Measurements from ENCODE around the gene NT5C.
"Not testable (repeated sequence)": the region's sequence is repeated elsewhere in the genome, so short reads cannot be mapped to it uniquely, and the experiment has no call there.

NT5C gene

GRCh38 chr17:75138519-75138918 lies 7.0 kb upstream of the NT5C start:
- Histone ChIP-seq H3K9ac (ENCODE audit: low read depth, low read length) (no peak overlapping the region), H3K9me3 (ENCODE audit: control insufficient read depth, insufficient read depth, low read length) (no peaks in the 10 kb centered on the region), H3K4me1 (ENCODE audit: control insufficient read depth, insufficient read depth, low read length) (peaks cover 5% of the 10 kb centered on the region), H3K27me3 (ENCODE audit: control insufficient read depth, insufficient read depth, low read length) (no peaks in the 10 kb centered on the region), H3K4me3 (ENCODE audit: low read depth, low read length) (no peak overlapping the region), H3K36me3 (ENCODE audit: control insufficient read depth, insufficient read depth, low read length) (peaks cover 34% of the 10 kb centered on the region)

- not testable (repeated sequence) for H3K9me3 ChIP-seq (ENCODE audit: control insufficient read depth, insufficient read depth, low read length); H3K4me3 ChIP-seq (ENCODE audit: low read depth, low read length); H3K4me1 ChIP-seq (ENCODE audit: control insufficient read depth, insufficient read depth, low read length); H3K9ac ChIP-seq (ENCODE audit: low read depth, low read length); H3K27me3 ChIP-seq (ENCODE audit: control insufficient read depth, insufficient read depth, low read length)
- H3K36me3 ChIP-seq (ENCODE audit: control insufficient read depth, insufficient read depth, low read length), result peaks cover 29% of the 10 kb centered on the region
These were observed 6.2 kb upstream of the NT5C start for GRCh38 chr17:75137762-75138161.

GRCh38 chr17:75135946-75136345 lies 4.4 kb upstream of the NT5C start:
- no peaks in the 10 kb centered on the region for H3K27me3 ChIP-seq (ENCODE audit: control insufficient read depth, insufficient read depth, low read length)
- H3K4me1 ChIP-seq (ENCODE audit: control insufficient read depth, insufficient read depth, low read length), result no peaks in the 10 kb centered on the region
- H3K9me3 ChIP-seq (ENCODE audit: control insufficient read depth, insufficient read depth, low read length), result no peaks in the 10 kb centered on the region
- no peak overlapping the region for H3K9ac ChIP-seq (ENCODE audit: low read depth, low read length)
- no peak overlapping the region for H3K4me3 ChIP-seq (ENCODE audit: low read depth, low read length)
- H3K36me3 ChIP-seq (ENCODE audit: control insufficient read depth, insufficient read depth, low read length), result peaks cover 23% of the 10 kb centered on the region

- no peak overlapping the region for H3K9ac ChIP-seq (ENCODE audit: low read depth, low read length)
- no peaks in the 10 kb centered on the region for H3K9me3 ChIP-seq (ENCODE audit: control insufficient read depth, insufficient read depth, low read length)
- H3K4me3 ChIP-seq (ENCODE audit: low read depth, low read length), result no peak overlapping the region
- peaks cover 2% of the 10 kb centered on the region for H3K4me1 ChIP-seq (ENCODE audit: control insufficient read depth, insufficient read depth, low read length)
- H3K27me3 ChIP-seq (ENCODE audit: control insufficient read depth, insufficient read depth, low read length), result no peaks in the 10 kb centered on the region
- peaks cover 19% of the 10 kb centered on the region for H3K36me3 ChIP-seq (ENCODE audit: control insufficient read depth, insufficient read depth, low read length)
These were observed 3.9 kb upstream of the NT5C start for GRCh38 chr17:75135452-75135851.

- H3K9me3 ChIP-seq (ENCODE audit: control insufficient read depth, insufficient read depth, low read length); H3K9ac ChIP-seq (ENCODE audit: low read depth, low read length); H3K4me1 ChIP-seq (ENCODE audit: control insufficient read depth, insufficient read depth, low read length); H3K27me3 ChIP-seq (ENCODE audit: control insufficient read depth, insufficient read depth, low read length); H3K4me3 ChIP-seq (ENCODE audit: low read depth, low read length): not testable (repeated sequence)
- peaks cover 22% of the 10 kb centered on the region for H3K36me3 ChIP-seq (ENCODE audit: control insufficient read depth, insufficient read depth, low read length)
These were observed 2.2 kb upstream of the NT5C start for GRCh38 chr17:75133607-75134347.

GRCh38 chr17:75133001-75133400 lies 1.5 kb upstream of the NT5C start:
- Histone ChIP-seq H3K9me3 (ENCODE audit: control insufficient read depth, insufficient read depth, low read length) (no peaks in the 10 kb centered on the region), H3K4me3 (ENCODE audit: low read depth, low read length) (no peak overlapping the region), H3K9ac (ENCODE audit: low read depth, low read length) (no peak overlapping the region), H3K27me3 (ENCODE audit: control insufficient read depth, insufficient read depth, low read length) (no peaks in the 10 kb centered on the region), H3K36me3 (ENCODE audit: control insufficient read depth, insufficient read depth, low read length) (peaks cover 26% of the 10 kb centered on the region), H3K4me1 (ENCODE audit: control insufficient read depth, insufficient read depth, low read length) (peaks cover 2% of the 10 kb centered on the region)

GRCh38 chr17:75132018-75133000 lies 767 bp upstream of the NT5C start:
- not testable (repeated sequence) for H3K9me3 ChIP-seq (ENCODE audit: control insufficient read depth, insufficient read depth, low read length); H3K27me3 ChIP-seq (ENCODE audit: control insufficient read depth, insufficient read depth, low read length); H3K4me1 ChIP-seq (ENCODE audit: control insufficient read depth, insufficient read depth, low read length)
- H3K9ac ChIP-seq (ENCODE audit: low read depth, low read length), result peak overlapping the region; percentile 54
- peaks cover 26% of the 10 kb centered on the region for H3K36me3 ChIP-seq (ENCODE audit: control insufficient read depth, insufficient read depth, low read length)
- H3K4me3 ChIP-seq (ENCODE audit: low read depth, low read length), result peak overlapping the region; percentile 71

GRCh38 chr17:75130632-75131277 lies 787 bp downstream of the NT5C start:
- Histone ChIP-seq H3K9me3 (ENCODE audit: control insufficient read depth, insufficient read depth, low read length) (no peaks in the 10 kb centered on the region), H3K9ac (ENCODE audit: low read depth, low read length) (peak overlapping the region; percentile 94), H3K36me3 (ENCODE audit: control insufficient read depth, insufficient read depth, low read length) (peaks cover 21% of the 10 kb centered on the region), H3K27me3 (ENCODE audit: control insufficient read depth, insufficient read depth, low read length) (no peaks in the 10 kb centered on the region), H3K4me1 (ENCODE audit: control insufficient read depth, insufficient read depth, low read length) (peaks cover 2% of the 10 kb centered on the region), H3K4me3 (ENCODE audit: low read depth, low read length) (peak overlapping the region; percentile 71)

GRCh38 chr17:75130059-75130631 lies 1.4 kb downstream of the NT5C start:
- no peaks in the 10 kb centered on the region for H3K27me3 ChIP-seq (ENCODE audit: control insufficient read depth, insufficient read depth, low read length)
- H3K36me3 ChIP-seq (ENCODE audit: control insufficient read depth, insufficient read depth, low read length), result peaks cover 20% of the 10 kb centered on the region
- peak overlapping the region; percentile 71 for H3K4me3 ChIP-seq (ENCODE audit: low read depth, low read length)
- no peak overlapping the region for H3K9ac ChIP-seq (ENCODE audit: low read depth, low read length)
- H3K9me3 ChIP-seq (ENCODE audit: control insufficient read depth, insufficient read depth, low read length), result no peaks in the 10 kb centered on the region
- H3K4me1 ChIP-seq (ENCODE audit: control insufficient read depth, insufficient read depth, low read length), result peaks cover 2% of the 10 kb centered on the region

- Histone ChIP-seq H3K36me3 (ENCODE audit: control insufficient read depth, insufficient read depth, low read length) (peaks cover 20% of the 10 kb centered on the region), H3K27me3 (ENCODE audit: control insufficient read depth, insufficient read depth, low read length) (no peaks in the 10 kb centered on the region), H3K4me3 (ENCODE audit: low read depth, low read length) (no peak overlapping the region), H3K9me3 (ENCODE audit: control insufficient read depth, insufficient read depth, low read length) (no peaks in the 10 kb centered on the region), H3K4me1 (ENCODE audit: control insufficient read depth, insufficient read depth, low read length) (peaks cover 2% of the 10 kb centered on the region), H3K9ac (ENCODE audit: low read depth, low read length) (no peak overlapping the region)
These were observed 2.0 kb downstream of the NT5C start for GRCh38 chr17:75129576-75129975.

- H3K9ac ChIP-seq (ENCODE audit: low read depth, low read length), result no peak overlapping the region
- no peak overlapping the region for H3K4me3 ChIP-seq (ENCODE audit: low read depth, low read length)
- H3K9me3 ChIP-seq (ENCODE audit: control insufficient read depth, insufficient read depth, low read length), result no peaks in the 10 kb centered on the region
- peaks cover 2% of the 10 kb centered on the region for H3K4me1 ChIP-seq (ENCODE audit: control insufficient read depth, insufficient read depth, low read length)
- peaks cover 20% of the 10 kb centered on the region for H3K36me3 ChIP-seq (ENCODE audit: control insufficient read depth, insufficient read depth, low read length)
- no peaks in the 10 kb centered on the region for H3K27me3 ChIP-seq (ENCODE audit: control insufficient read depth, insufficient read depth, low read length)
These were observed 2.6 kb downstream of the NT5C start for GRCh38 chr17:75128694-75129505.

All from iPS-15b (cell line).